Fibroblast of lung (primary cell): Measurements from ENCODE around the gene EFHD1.

Experiments
- EZH2 ChIP-seq: IDR thresholded peaks from 2 replicates; pipeline ENCODE4 v1.5.1; 2012; ENCODE audit warnings: low read length, control low read depth, mild to moderate bottlenecking; ENCODE audit errors: missing control alignments
- TF ChIP-seq, protein P1 (sequence below), 2 donors: IDR thresholded peaks in 1 of 2; conservative IDR thresholded peaks in 1 of 2; 1 replicate in 1 of 2; 2 replicates in 1 of 2; pipeline ENCODE4 v1.5.1; 2011 to 2012; ENCODE audit warnings: low read length in 2 of 2, control low read depth in 1 of 2, inconsistent platforms in 1 of 2, low read depth in 1 of 2, mild to moderate bottlenecking in 1 of 2

GRCh38 chr2:232635820-232636219 is 2.4 kb downstream of the EFHD1 start:
- TF ChIP-seq, protein P1, sequence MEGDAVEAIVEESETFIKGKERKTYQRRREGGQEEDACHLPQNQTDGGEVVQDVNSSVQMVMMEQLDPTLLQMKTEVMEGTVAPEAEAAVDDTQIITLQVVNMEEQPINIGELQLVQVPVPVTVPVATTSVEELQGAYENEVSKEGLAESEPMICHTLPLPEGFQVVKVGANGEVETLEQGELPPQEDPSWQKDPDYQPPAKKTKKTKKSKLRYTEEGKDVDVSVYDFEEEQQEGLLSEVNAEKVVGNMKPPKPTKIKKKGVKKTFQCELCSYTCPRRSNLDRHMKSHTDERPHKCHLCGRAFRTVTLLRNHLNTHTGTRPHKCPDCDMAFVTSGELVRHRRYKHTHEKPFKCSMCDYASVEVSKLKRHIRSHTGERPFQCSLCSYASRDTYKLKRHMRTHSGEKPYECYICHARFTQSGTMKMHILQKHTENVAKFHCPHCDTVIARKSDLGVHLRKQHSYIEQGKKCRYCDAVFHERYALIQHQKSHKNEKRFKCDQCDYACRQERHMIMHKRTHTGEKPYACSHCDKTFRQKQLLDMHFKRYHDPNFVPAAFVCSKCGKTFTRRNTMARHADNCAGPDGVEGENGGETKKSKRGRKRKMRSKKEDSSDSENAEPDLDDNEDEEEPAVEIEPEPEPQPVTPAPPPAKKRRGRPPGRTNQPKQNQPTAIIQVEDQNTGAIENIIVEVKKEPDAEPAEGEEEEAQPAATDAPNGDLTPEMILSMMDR (conservative IDR thresholded peaks at IDR 0.05 in 1 of 2, IDR thresholded peaks at IDR 0.05 in 1 of 2; ENCODE audit: low read depth in 1 of 2, low read length in 2 of 2) = no peak
- no peak for TF ChIP-seq EZH2
